Measurements from ENCODE around the gene WBP1L.
"Not testable (repeated sequence)": the region's sequence is repeated elsewhere in the genome, so short reads cannot be mapped to it uniquely, and the experiment has no call there.

Gene WBP1L

DNA sequence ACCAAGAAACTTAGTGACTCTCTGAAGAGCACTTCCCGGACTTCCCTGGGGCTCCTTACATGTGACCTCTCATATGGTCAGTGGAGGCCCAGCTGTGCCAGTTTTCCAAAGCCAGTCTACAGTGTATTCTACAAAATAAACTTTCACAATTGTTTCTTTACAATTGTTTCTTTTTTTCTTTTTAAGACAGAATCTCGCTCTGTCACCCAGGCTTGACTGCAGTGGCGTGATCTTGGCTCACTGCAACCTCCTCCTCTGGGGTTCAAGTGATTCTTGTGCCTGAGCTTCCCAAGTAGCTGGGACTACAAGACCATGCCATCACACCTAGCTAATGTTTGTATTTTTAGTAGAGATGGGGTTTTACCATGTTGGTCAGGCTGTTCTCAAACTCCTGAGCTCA, 67.6 kb downstream of the WBP1L start:
- no peak for DNase-seq (ENCODE audit: low read depth in 2 of 2)

GRCh38 chr10:102812231-102812876, 68.6 kb downstream of the WBP1L start:
- no peak for DNase-seq (ENCODE audit: low read depth in 2 of 2)

DNA sequence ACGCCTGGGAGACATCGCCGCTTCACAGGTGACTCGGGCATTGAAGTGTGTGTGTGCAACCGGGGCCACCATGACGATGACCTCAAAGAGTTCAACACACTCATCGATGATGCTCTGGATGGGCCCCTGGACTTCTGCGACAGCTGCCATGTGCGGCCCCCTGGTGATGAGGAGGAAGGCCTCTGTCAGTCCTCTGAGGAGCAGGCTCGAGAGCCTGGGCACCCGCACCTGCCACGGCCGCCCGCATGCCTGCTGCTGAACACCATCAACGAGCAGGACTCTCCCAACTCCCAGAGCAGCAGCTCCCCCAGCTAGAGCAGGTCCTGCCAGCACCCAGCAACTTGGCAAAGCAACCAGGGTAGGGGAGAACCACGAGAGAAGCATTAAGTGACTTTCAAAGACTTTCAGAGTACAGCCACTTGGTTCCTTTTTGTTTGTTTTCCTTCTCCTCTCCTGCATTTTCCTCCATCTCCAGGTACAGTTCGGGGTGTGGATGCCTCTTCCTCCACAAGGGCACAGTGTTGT, 69.3 kb downstream of the WBP1L start:
- no peak for DNase-seq (ENCODE audit: low read depth in 2 of 2)

DNA sequence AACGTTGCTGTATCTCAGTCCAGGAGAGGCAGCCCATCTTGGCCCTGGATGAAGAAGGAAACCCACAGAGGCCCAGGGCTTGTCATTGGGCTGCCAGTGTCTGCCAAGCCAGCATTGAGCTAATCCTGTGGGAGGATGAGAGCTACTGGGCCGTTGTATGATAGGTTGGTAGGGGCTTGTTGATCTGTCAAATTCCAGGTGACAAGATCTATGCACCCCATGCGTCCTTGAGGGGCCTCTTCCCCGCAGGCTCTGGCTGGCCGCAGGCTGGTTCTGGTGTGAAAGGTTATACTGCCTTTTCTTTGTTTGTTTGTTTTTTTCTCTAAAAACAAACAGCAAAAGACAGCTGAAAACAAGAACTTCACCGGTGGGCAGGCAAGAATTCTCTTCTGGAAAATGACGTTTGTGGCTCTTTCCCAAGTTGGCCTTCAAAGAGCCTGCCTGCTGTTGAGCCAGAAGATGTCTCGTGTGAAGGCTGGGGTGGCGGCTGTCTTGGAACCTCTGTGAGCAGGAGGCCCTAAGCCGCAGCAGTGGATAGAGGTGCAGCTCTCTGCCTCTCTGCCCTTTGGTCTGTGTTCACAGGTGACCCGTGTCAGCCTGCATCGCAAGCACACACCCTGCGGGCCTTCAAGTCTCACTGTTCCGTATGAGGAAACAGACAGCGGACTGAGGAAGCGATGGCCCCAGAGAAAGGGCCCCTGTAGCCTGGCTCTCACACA, 70.1 kb downstream of the WBP1L start:
- no peak for DNase-seq (ENCODE audit: low read depth in 2 of 2)

DNA sequence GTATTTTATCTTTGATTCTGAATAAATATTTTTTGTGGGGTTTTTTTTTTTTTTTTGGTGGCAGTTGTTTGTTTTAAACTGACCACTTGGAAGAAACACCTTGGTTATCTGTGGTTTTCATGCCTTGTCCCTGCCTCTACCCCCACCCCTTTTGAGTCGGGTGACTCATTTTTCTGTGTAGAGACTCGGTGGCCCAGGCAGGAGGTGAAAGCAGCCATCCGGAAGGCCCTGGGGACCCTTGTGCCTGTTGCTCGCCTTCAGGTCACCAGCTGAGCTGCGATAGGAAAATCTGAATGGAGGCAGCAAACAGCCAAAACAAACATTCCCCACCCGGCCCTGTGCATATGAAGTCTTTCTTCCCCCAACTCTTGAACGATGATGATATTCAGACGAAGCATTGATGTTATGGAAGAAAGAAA, 70.7 kb downstream of the WBP1L start:
- no peak for DNase-seq (ENCODE audit: low read depth in 2 of 2)

- no peak for DNase-seq (ENCODE audit: low read depth in 2 of 2)
These were observed 71.3 kb downstream of the WBP1L start for GRCh38 chr10:102814873-102815661.

- DNase-seq (ENCODE audit: low read depth in 2 of 2) = peak in 1 of 2 experiments; percentile 13
These were observed 72.2 kb downstream of the WBP1L start for GRCh38 chr10:102815790-102816549.

- no peak for DNase-seq (ENCODE audit: low read depth in 2 of 2)
These were observed 73.4 kb downstream of the WBP1L start for GRCh38 chr10:102817175-102817574.

DNA sequence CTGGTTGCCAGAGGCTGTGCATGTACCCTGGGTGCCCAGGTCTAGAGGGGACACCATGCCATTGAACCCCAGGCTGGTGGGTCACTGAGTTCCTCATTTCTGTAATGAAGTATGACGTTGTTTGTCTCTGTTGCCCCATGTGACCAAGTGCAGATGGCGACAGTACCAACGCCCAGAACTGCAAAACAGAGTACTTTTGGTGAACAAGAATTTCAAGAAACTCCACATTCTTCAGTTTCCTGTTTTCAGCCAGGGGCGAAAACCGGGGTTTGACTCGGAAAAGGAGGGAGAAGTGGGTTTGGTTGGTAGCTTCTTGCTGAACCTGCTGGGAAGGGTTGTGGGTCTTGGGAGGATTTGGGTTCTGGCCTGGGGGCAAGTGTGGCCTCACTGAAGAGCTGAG, 75.3 kb downstream of the WBP1L start:
- DNase-seq (ENCODE audit: low read depth in 2 of 2) = no peak

- DNase-seq (ENCODE audit: low read depth in 2 of 2) = not testable (repeated sequence)
These were observed 76.3 kb downstream of the WBP1L start for GRCh38 chr10:102820008-102820407.

DNA sequence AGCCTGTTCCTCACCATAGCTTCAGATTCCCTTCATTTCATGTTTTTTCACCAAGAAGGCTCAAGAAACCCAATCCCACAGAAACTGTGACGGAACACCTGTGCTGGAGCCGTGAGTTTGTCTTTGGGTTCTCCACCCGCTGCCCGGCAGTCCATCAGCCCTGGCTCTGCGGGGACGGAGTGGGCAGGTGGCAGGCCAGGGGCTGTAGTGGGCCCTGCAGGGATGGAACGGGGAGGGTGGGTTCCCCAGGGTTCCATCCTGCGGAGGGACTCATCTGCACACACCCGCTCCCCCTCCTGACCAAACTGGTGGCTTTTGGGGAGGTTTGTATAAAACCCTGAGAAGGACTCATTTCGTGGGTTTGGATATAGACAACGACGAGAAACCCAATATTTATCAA, 78.5 kb downstream of the WBP1L start:
- no peak for DNase-seq (ENCODE audit: low read depth in 2 of 2)

DNA sequence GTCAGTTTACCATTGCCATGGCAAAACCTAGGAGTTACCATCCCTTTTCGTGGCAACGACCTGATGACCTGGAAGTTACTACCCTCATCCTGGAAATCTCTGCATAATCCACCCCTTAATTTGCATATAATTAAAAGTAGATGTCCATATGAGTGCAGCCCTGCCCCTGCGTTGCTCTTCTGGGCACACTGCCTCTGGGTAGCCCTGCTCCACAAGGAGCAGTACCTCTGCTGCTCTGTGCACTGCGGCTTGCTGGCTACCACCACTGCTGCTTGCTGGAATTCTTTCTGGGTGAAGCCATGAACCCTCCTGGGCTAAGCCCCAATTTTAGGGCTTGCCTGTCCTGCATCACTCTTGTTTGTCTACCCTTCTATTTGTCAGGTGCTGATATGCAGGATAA, 80.9 kb downstream of the WBP1L start:
- DNase-seq (ENCODE audit: low read depth in 2 of 2) = no peak

GRCh38 chr10:102826148-102826796, 82.5 kb downstream of the WBP1L start:
- no peak for DNase-seq (ENCODE audit: low read depth in 2 of 2)

GRCh38 chr10:102827597-102827975, 83.8 kb downstream of the WBP1L start:
- DNase-seq (ENCODE audit: low read depth in 2 of 2) = no peak

DNA sequence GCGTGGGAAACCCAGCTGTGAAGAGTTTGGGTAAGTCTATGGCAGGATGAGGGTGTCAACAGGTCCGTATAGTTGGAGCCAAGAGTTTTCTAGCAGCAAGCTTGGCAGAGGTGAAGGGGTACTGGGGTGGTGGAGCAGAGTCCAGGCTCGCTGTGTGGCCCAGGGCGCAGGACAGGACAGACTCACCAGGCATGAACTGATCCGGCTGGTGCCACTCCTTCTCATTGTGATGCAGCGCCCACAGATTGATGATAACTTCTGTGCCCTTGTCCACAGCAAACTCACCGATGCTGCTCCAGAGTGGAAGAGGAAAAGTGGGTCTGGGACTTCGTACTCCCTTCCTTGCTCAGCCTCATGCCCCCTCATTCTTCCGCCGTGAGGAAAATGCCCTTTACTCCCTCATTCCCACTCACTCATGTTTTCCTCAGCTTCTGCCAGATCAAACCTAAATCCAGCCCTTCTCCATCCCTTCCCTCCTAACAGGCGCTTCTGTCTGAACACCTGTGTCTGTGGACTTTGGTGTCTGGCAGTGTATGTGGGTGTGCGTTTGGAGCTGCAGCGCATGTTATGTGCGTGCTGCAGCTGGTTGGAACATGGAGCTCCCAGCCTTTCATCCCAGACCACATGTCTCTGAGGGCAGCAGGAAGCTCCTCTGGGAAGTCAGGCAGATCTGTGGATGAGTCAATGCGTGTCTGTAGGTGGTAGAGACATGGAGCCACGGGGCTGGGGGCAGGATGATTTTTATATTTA, 87.7 kb downstream of the WBP1L start:
- no peak for DNase-seq (ENCODE audit: low read depth in 2 of 2)

DNA sequence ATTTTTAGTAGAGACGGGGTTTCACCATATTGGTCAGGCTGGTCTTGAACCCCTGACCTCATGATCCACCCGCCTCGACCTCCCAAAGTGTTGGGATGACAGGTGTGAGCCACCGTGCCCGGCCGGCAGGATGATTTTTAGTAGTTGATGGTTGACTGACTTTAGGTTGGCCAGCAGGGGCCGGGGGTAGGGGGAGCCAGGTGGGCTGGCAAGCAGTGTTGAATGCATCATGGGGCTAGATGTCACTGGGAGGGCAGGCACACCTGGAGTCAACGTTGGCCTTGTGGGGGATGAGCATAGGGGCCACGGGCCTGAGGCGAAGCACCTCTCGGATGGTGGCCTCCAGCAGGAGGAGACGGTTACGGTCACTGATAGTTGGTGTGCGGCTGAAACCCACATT, 88.5 kb downstream of the WBP1L start:
- DNase-seq (ENCODE audit: low read depth in 2 of 2) = no peak

DNA sequence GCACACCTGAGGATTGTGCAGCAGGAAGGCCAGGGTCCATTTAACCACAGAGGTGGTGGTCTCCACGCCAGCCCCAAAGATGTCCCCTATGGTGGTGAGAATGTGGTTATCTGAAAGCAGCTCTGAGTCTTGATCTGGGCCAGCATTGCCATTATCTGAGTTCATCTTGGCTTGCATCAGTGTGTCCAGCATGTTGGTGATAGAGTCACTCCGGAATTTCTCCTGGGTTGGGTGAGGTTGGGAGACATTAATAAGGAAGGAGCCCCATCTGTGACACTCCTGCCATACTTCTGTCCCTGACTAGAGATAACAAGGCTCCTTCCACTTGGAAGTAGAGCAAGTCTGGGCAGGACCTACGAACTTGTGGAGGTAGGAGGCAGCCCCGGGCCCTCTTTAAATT, 89.2 kb downstream of the WBP1L start:
- no peak for DNase-seq (ENCODE audit: low read depth in 2 of 2)

- no peak for DNase-seq (ENCODE audit: low read depth in 2 of 2)
These were observed 90.4 kb downstream of the WBP1L start for GRCh38 chr10:102834143-102834542.

DNA sequence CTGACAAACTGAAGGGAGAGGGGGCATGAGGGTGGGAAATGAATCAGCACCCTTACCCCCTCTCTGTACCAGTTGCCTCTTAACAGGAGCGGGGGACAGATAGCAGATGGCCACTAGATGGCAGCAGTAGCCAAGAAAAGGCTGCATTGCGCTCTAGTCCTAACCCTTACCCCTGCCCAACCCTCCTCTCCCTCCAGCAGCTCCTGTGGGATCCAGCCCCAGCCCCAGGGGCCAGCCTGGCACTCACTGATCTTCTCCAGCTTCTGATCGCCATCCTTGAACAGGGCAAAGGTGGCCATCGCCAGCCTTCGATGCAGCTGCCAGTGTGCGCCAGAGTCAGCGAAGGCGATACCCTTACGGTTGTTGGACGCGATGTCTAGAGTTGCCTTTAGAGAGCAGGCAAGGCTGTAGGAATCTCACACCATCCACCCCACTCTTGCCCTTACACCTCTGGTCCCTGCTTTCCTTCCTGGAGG, 91.3 kb downstream of the WBP1L start:
- DNase-seq (ENCODE audit: low read depth in 2 of 2) = peak; percentile 37 to 50

- DNase-seq (ENCODE audit: low read depth in 2 of 2) = no peak
These were observed 93.5 kb downstream of the WBP1L start, which contains the start of gene CYP17A1 for GRCh38 chr10:102837230-102837721. Gene CYP17A1, minus strand, starts transcription at chr10:102837413. Its CDS starts 52 bp downstream, at chr10:102837361.
